ENCODE data around the gene SCAP. TPM values are rescaled to one million over a fixed set of nuclear protein-coding genes. Genes with fewer than 3 reads are reported as not detected.

The SCAP gene
- total RNA-seq, 1 donor = 81.4 TPM

GRCh38 chr3:47491777-47492176, 16.0 kb upstream of the SCAP start:
- TF ChIP-seq CTCF (IDR thresholded peaks at IDR 0.05; ENCODE audit: extremely low read depth, low read depth, low read length) = no peak
- H3K4me3 ChIP-seq (ENCODE audit: insufficient read depth, low read length) = no peak overlapping the region
- peaks cover 17% of the 10 kb centered on the region for H3K36me3 ChIP-seq (ENCODE audit: insufficient read depth, low read length)
- peaks cover 4% of the 10 kb centered on the region for H4K20me1 ChIP-seq (ENCODE audit: insufficient read depth, low read length)
- no peaks in the 10 kb centered on the region for H3K27me3 ChIP-seq (ENCODE audit: insufficient read depth, low read length)
- H3K4me2 ChIP-seq (ENCODE audit: insufficient read depth, low read length) = no peak overlapping the region
- H3K4me1 ChIP-seq (ENCODE audit: insufficient read depth, low read length) = no peaks in the 10 kb centered on the region
- no peak for DNase-seq (ENCODE audit: insufficient read length, low spot score, missing footprints)
- no peak overlapping the region for H2AFZ ChIP-seq (ENCODE audit: low read length)
- H3K9me3 ChIP-seq (ENCODE audit: low read depth, low read length) = no peaks in the 10 kb centered on the region
- no peaks in the 10 kb centered on the region for H3K79me2 ChIP-seq (ENCODE audit: insufficient read depth, low read length)
- no peak overlapping the region for H3K27ac ChIP-seq (ENCODE audit: low read depth, low read length)

- no peaks in the 10 kb centered on the region for H3K9me3 ChIP-seq (ENCODE audit: low read depth, low read length)
- DNase-seq (ENCODE audit: insufficient read length, low spot score, missing footprints) = no peak
- H3K4me1 ChIP-seq (ENCODE audit: insufficient read depth, low read length) = no peaks in the 10 kb centered on the region
- peaks cover 4% of the 10 kb centered on the region for H4K20me1 ChIP-seq (ENCODE audit: insufficient read depth, low read length)
- no peak overlapping the region for H2AFZ ChIP-seq (ENCODE audit: low read length)
- no peak overlapping the region for H3K4me2 ChIP-seq (ENCODE audit: insufficient read depth, low read length)
- H3K36me3 ChIP-seq (ENCODE audit: insufficient read depth, low read length) = peaks cover 16% of the 10 kb centered on the region
- no peaks in the 10 kb centered on the region for H3K27me3 ChIP-seq (ENCODE audit: insufficient read depth, low read length)
- TF ChIP-seq CTCF (IDR thresholded peaks at IDR 0.05; ENCODE audit: extremely low read depth, low read depth, low read length) = no peak
- H3K27ac ChIP-seq (ENCODE audit: low read depth, low read length) = no peak overlapping the region
- no peaks in the 10 kb centered on the region for H3K79me2 ChIP-seq (ENCODE audit: insufficient read depth, low read length)
- H3K4me3 ChIP-seq (ENCODE audit: insufficient read depth, low read length) = no peak overlapping the region
Measured at GRCh38 chr3:47491186-47491585, 15.4 kb upstream of the SCAP start.

- Histone ChIP-seq H4K20me1 (ENCODE audit: insufficient read depth, low read length) (peaks cover 4% of the 10 kb centered on the region), H3K27me3 (ENCODE audit: insufficient read depth, low read length) (no peaks in the 10 kb centered on the region), H2AFZ (ENCODE audit: low read length) (no peak overlapping the region), H3K4me1 (ENCODE audit: insufficient read depth, low read length) (no peaks in the 10 kb centered on the region), H3K4me2 (ENCODE audit: insufficient read depth, low read length) (no peak overlapping the region), H3K9me3 (ENCODE audit: low read depth, low read length) (no peaks in the 10 kb centered on the region), H3K36me3 (ENCODE audit: insufficient read depth, low read length) (no peaks in the 10 kb centered on the region), H3K79me2 (ENCODE audit: insufficient read depth, low read length) (no peaks in the 10 kb centered on the region), H3K4me3 (ENCODE audit: insufficient read depth, low read length) (no peak overlapping the region), H3K27ac (ENCODE audit: low read depth, low read length) (no peak overlapping the region)
- no peak for TF ChIP-seq CTCF (IDR thresholded peaks at IDR 0.05; ENCODE audit: extremely low read depth, low read depth, low read length)
- DNase-seq (ENCODE audit: insufficient read length, low spot score, missing footprints) = no peak
Measured at GRCh38 chr3:47487265-47487664, 11.5 kb upstream of the SCAP start.

- H3K4me3 ChIP-seq (ENCODE audit: insufficient read depth, low read length) = no peak overlapping the region
- H3K36me3 ChIP-seq (ENCODE audit: insufficient read depth, low read length) = no peaks in the 10 kb centered on the region
- no peak for TF ChIP-seq CTCF (IDR thresholded peaks at IDR 0.05; ENCODE audit: extremely low read depth, low read depth, low read length)
- H3K79me2 ChIP-seq (ENCODE audit: insufficient read depth, low read length) = no peaks in the 10 kb centered on the region
- no peaks in the 10 kb centered on the region for H3K27me3 ChIP-seq (ENCODE audit: insufficient read depth, low read length)
- DNase-seq (ENCODE audit: insufficient read length, low spot score, missing footprints) = no peak
- H3K9me3 ChIP-seq (ENCODE audit: low read depth, low read length) = no peaks in the 10 kb centered on the region
- H3K4me1 ChIP-seq (ENCODE audit: insufficient read depth, low read length) = no peaks in the 10 kb centered on the region
- H2AFZ ChIP-seq (ENCODE audit: low read length) = no peak overlapping the region
- no peak overlapping the region for H3K27ac ChIP-seq (ENCODE audit: low read depth, low read length)
- peaks cover 4% of the 10 kb centered on the region for H4K20me1 ChIP-seq (ENCODE audit: insufficient read depth, low read length)
- no peak overlapping the region for H3K4me2 ChIP-seq (ENCODE audit: insufficient read depth, low read length)
Measured at GRCh38 chr3:47485812-47486211, 10.1 kb upstream of the SCAP start.
